A549 (cell line): ENCODE results near the gene TMEM53. TPM values are rescaled to one million over a fixed set of nuclear protein-coding genes. Genes with fewer than 3 reads are reported as not detected.

Experiments
- ATAC-seq, 2 experiments: fragments of 200-7000 bp in 1 of 2; fragments of >200 bp in 1 of 2; cut with Nextera tagmentation in 1 of 2; cut with Tn5 transposase in 1 of 2; 3 replicates each; pipeline versions ENCODE4 v1.8.0 to v1.9.1; 2018 to 2020; ENCODE audit warnings: mild to moderate bottlenecking in 1 of 2, moderate library complexity in 1 of 2
- CTCF ChIA-PET: fragments of 300-600 bp; sonication (Branson Sonifier 250); formaldehyde crosslinking; extraction: SDS; loops from one replicate; lab custom pipeline; 2021; ENCODE audit warnings: antibody characterized with exemption, inconsistent platforms; lab: Yijun Ruan, JAX
- POLR2A ChIA-PET: fragments of 350-600 bp; formaldehyde crosslinking; extraction: SDS; loops from one replicate; lab custom pipeline; 2021; ENCODE audit warnings: antibody characterized with exemption, inconsistent platforms; lab: Yijun Ruan, JAX
- DNase-seq, 2 experiments: peaks; one replicate each; pipeline versions ENCODE4 v3.0.0 to v3.0.0-alpha.2; 2011 to 2016; ENCODE audit warnings: low read depth in 1 of 2, low spot score in 1 of 2
- FAIRE-seq: peaks from 2 replicates; lab custom pipeline; 2011; peaks lifted over from hg19 to GRCh38; lab: Jason Lieb, UNC
- H3K27ac ChIP-seq, 2 experiments: fragments of >200 bp; sonication (Bioruptor Twin); formaldehyde crosslinking; 3 replicates each; pipeline ENCODE4 v1.5.1; 2016 to 2017
- H3K4me1 ChIP-seq: fragments of >200 bp; sonication (Bioruptor Twin); formaldehyde crosslinking; 3 replicates; pipeline ENCODE4 v1.6.1; 2016
- H3K4me2 ChIP-seq: fragments of >200 bp; sonication (Bioruptor Twin); formaldehyde crosslinking; 3 replicates; pipeline ENCODE4 v1.6.1; 2016
- H3K4me3 ChIP-seq: fragments of >200 bp; sonication (Bioruptor Twin); formaldehyde crosslinking; 3 replicates; pipeline ENCODE4 v1.5.1; 2016
- H3K9me3 ChIP-seq: fragments of >200 bp; sonication (Bioruptor Twin); formaldehyde crosslinking; 3 replicates; pipeline ENCODE4 v1.6.1; 2016
- CBX2 ChIP-seq: fragments of 200-600 bp; sonication (generic); IDR thresholded peaks from 2 replicates; pipeline ENCODE4 v1.6.1; 2016; ENCODE audit warnings: low read depth, mild to moderate bottlenecking, borderline replicate concordance
- CBX8 ChIP-seq: fragments of 200-600 bp; sonication (generic); IDR thresholded peaks from 2 replicates; pipeline ENCODE4 v1.6.1; 2016
- EHMT2 ChIP-seq: fragments of 200-600 bp; sonication (generic); IDR thresholded peaks from 2 replicates; pipeline ENCODE4 v1.6.1; 2016; ENCODE audit warnings: antibody characterized with exemption, low read depth, mild to moderate bottlenecking, moderate library complexity
- EP300 ChIP-seq, 2 experiments: fragments of >200 bp; sonication (Bioruptor Twin); formaldehyde crosslinking; IDR thresholded peaks; 2 replicates in 1 of 2; 3 replicates in 1 of 2; pipeline ENCODE4 v1.6.1; 2016 to 2017
- ESRRA ChIP-seq: fragments of 150-350 bp; IDR thresholded peaks from 2 replicates; pipeline ENCODE4 v1.6.1; 2014; ENCODE audit warnings: mild to moderate bottlenecking, low read length, borderline replicate concordance
- FOSL2 ChIP-seq, 2 experiments: fragments of 450-650 bp in 1 of 2; fragments of >200 bp in 1 of 2; sonication (Bioruptor Twin) in 1 of 2; formaldehyde crosslinking; IDR thresholded peaks; 2 replicates each; pipeline versions ENCODE4 v1.5.0 to v1.6.1; 2016 to 2020; ENCODE audit warnings: mild to moderate bottlenecking in 1 of 2, moderate library complexity in 1 of 2
- FOXS1 ChIP-seq: fragments of 250-450 bp; sonication (Bioruptor Pico); IDR thresholded peaks from 2 replicates; pipeline ENCODE4 v1.5.0; 2020; ENCODE audit warnings: mild to moderate bottlenecking, moderate library complexity
- HES2 ChIP-seq: fragments of >200 bp; sonication (Bioruptor Twin); formaldehyde crosslinking; IDR thresholded peaks from 2 replicates; pipeline ENCODE4 v1.6.1; 2016
- HEYL ChIP-seq: fragments of 250-450 bp; sonication (Bioruptor Pico); IDR thresholded peaks from 2 replicates; pipeline ENCODE4 v1.8.0; 2021; ENCODE audit warnings: mild to moderate bottlenecking, moderate library complexity
- HOXA7 ChIP-seq: fragments of 250-450 bp; sonication (Bioruptor Pico); IDR thresholded peaks from 2 replicates; pipeline ENCODE4 v1.5.0; 2020; ENCODE audit warnings: mild to moderate bottlenecking, moderate library complexity
- HOXB5 ChIP-seq: fragments of 250-450 bp; sonication (Bioruptor Pico); IDR thresholded peaks from 2 replicates; pipeline ENCODE4 v1.5.0; 2020; ENCODE audit warnings: mild to moderate bottlenecking, moderate library complexity
- KDM1A ChIP-seq: fragments of 200-600 bp; sonication (generic); IDR thresholded peaks from 2 replicates; pipeline ENCODE4 v1.6.1; 2016; ENCODE audit warnings: low read depth, mild to moderate bottlenecking
- MAX ChIP-seq: IDR thresholded peaks from 2 replicates; pipeline ENCODE4 v1.6.1; 2012
- NFE2L2 ChIP-seq: fragments of 150-350 bp; conservative IDR thresholded peaks from 2 replicates; pipeline ENCODE4 v1.6.1; 2014; ENCODE audit warnings: low read length
- PBX3 ChIP-seq: IDR thresholded peaks from 2 replicates; pipeline ENCODE4 v1.6.1; 2012
- RFX5 ChIP-seq: fragments of 450-650 bp; IDR thresholded peaks from 2 replicates; pipeline ENCODE4 v1.7.1; 2014; ENCODE audit warnings: antibody characterized with exemption, mild to moderate bottlenecking, moderate library complexity
- SREBF2 ChIP-seq: fragments of 450-650 bp; IDR thresholded peaks from 2 replicates; pipeline ENCODE4 v1.6.1; 2014; ENCODE audit warnings: mild to moderate bottlenecking, moderate library complexity
- ZFP36 ChIP-seq: fragments of 450-650 bp; IDR thresholded peaks from 2 replicates; pipeline ENCODE4 v1.6.1; 2014; ENCODE audit warnings: borderline replicate concordance; ENCODE audit not compliant: partially characterized antibody
- WGBS: methylation state at CpG from one replicate; pipeline ENCODE4 v1.1.6; 2017; ENCODE audit errors: missing lambda C conversion rate; 5-methylcytosine and 5-hydroxymethylcytosine counted together
- polyA plus RNA-seq, 4 experiments: library from polyadenylated mRNA; depleted of rRNA in 3 of 4; stranded (reverse); fragments of >200 nt; fragmentation: RNase III in 1 of 4; extraction: RNeasy Plus Mini Kit Qiagen cat#74134 plus additional on column Dnase treatment in 1 of 4; gene quantifications; 2 replicates in 3 of 4; 3 replicates in 1 of 4; pipeline ENCODE4 v1.2.3, GENCODE V29; 2011 to 2017

TMEM53 gene
- polyA plus RNA-seq, 2 of the 4 experiments (the other 2 are of a cell fraction) = 6.2 to 8.0 TPM

- no peak for TF ChIP-seq MAX
Observed at GRCh38 chr1:44695671-44696070, 21.4 kb upstream of the TMEM53 start (continued).

GRCh38 chr1:44694863-44695478, 20.7 kb upstream of the TMEM53 start:
- H3K9me3 ChIP-seq = no peaks in the 10 kb centered on the region
- DNase-seq (no peak), FAIRE-seq (no peak), ATAC-seq (no peak)
- 0 out of 3 replicates have a peak, but pooled peaks cover 4% of the 10 kb centered on the region for H3K4me1 ChIP-seq
- TF ChIP-seq HEYL (no peak), NFE2L2 (no peak), RFX5 (no peak), HES2 (no peak), MAX (no peak), EP300 (IDR thresholded peaks at IDR 0.05) (no peak), CBX8 (no peak), ESRRA (no peak), HOXB5 (CRISPR knock-in tag) (no peak), CBX2 (no peak), ZFP36 (no peak), PBX3 (no peak), FOXS1 (CRISPR knock-in tag) (no peak), FOSL2 (IDR thresholded peaks at IDR 0.05) (no peak), FOSL2 (CRISPR knock-in tag; IDR thresholded peaks at IDR 0.05) (no peak)
- H3K27ac ChIP-seq = no peak overlapping the region
- ChIA-PET CTCF (interaction anchor here (1.4 kb wide), 1 partner anchor 11 kb away, joined by 4 read pairs; no protein-coding TSS in a partner anchor), POLR2A (no interaction called here)
- WGBS = 82% methylated on average over 7 of the region's 7 CpGs
- no peak overlapping the region for H3K4me3 ChIP-seq
- H3K4me2 ChIP-seq = no peak overlapping the region

- no peak overlapping the region for H3K4me2 ChIP-seq
- POLR2A ChIA-PET = no interaction called here
- peaks cover 9% of the 10 kb centered on the region; the same call in 2 of the 3 replicates for H3K4me1 ChIP-seq
- no peak overlapping the region for H3K4me3 ChIP-seq
- H3K9me3 ChIP-seq = no peaks in the 10 kb centered on the region
- H3K27ac ChIP-seq = no peak overlapping the region
- ATAC-seq (no peak), FAIRE-seq (no peak), DNase-seq (no peak)
- CTCF ChIA-PET = no interaction called here
- WGBS = 95% methylated on average over 3 of the region's 3 CpGs
- no peak for TF ChIP-seq KDM1A
- no peak for TF ChIP-seq EHMT2
- TF ChIP-seq SREBF2 = no peak
- TF ChIP-seq RFX5 = no peak
Observed at GRCh38 chr1:44693900-44694299, 19.6 kb upstream of the TMEM53 start.

GRCh38 chr1:44693159-44693558, 18.9 kb upstream of the TMEM53 start:
- H3K4me1 ChIP-seq = peaks cover 9% of the 10 kb centered on the region; the same call in 2 of the 3 replicates
- H3K9me3 ChIP-seq = no peaks in the 10 kb centered on the region
- no peak overlapping the region for H3K4me2 ChIP-seq
- TF ChIP-seq HOXA7 (CRISPR knock-in tag) = no peak
- ATAC-seq (no peak), DNase-seq (no peak), FAIRE-seq (no peak)
- WGBS = 38% methylated on average over 2 of the region's 2 CpGs
- POLR2A ChIA-PET = no interaction called here
- no peak overlapping the region for H3K4me3 ChIP-seq
- CTCF ChIA-PET = interaction anchor here (1.0 to 1.6 kb wide), 2 partner anchors 14 to 40 kb away, joined by 3 to 4 read pairs; no protein-coding TSS in a partner anchor
- no peak overlapping the region for H3K27ac ChIP-seq
